Spleen (tissue), 7 donors: Measurements from ENCODE around the gene ABCC1.

Source experiments
- CTCF ChIP-seq, 11 experiments: fragments of 200-600 bp in 7 of 11; fragments of 450-650 bp in 4 of 11; sonication (generic) in 4 of 11; IDR thresholded peaks in 8 of 11; conservative IDR thresholded peaks in 3 of 11; 1 replicate in 7 of 11; 2 replicates in 4 of 11; pipeline versions ENCODE4 v1.4.0 to v1.8.0; 2016 to 2021; ENCODE audit warnings: antibody characterized with exemption in 11 of 11, inconsistent platforms in 4 of 11, mild to moderate bottlenecking in 1 of 11
- POLR2AphosphoS5 ChIP-seq, 3 donors: sonication (generic); formaldehyde crosslinking; IDR thresholded peaks; one replicate each; pipeline ENCODE4 v1.5.1; 2017; ENCODE audit warnings: antibody characterized with exemption in 3 of 3
- donor health status: DM: no; HTN: no; CAD: no; lungs with moderate emphysema.
- donor health status: DM: no; HTN: no; CAD: no.
- donor health status: DM: no; HTN: no; CAD: no.

GRCh38 chr16:15976929-15977637, 27.7 kb downstream of the ABCC1 start:
- TF ChIP-seq POLR2AphosphoS5 (IDR thresholded peaks at IDR 0.05) (peak in 2 of 3 donors; percentile 45 to 55), CTCF (IDR thresholded peaks at IDR 0.05 in 8 of 11, conservative IDR thresholded peaks at IDR 0.05 in 3 of 11) (no peak)
